AG04450 (cell line): ENCODE measurements around the gene NHLRC2. TPM values are rescaled to one million over a fixed set of nuclear protein-coding genes. Genes with fewer than 3 reads are reported as not detected.

ENCODE experiments used
- CTCF ChIA-PET: fragments of 300-600, 350-600 bp; formaldehyde crosslinking; extraction: SDS; loops from one replicate; lab custom pipeline; 2022; ENCODE audit warnings: antibody characterized with exemption, inconsistent platforms; lab: Charles Lee
- POLR2A ChIA-PET: fragments of 350-600 bp; formaldehyde crosslinking; extraction: SDS; loops from one replicate; lab custom pipeline; 2021; ENCODE audit warnings: antibody characterized with exemption, inconsistent platforms; lab: Yijun Ruan, JAX
- DNase-seq: peaks from one replicate; pipeline ENCODE4 v3.0.0-alpha.2; 2011; ENCODE audit warnings: low read depth, low spot score
- H3K27ac ChIP-seq: one replicate; pipeline ENCODE4 v1.5.1; 2012; ENCODE audit warnings: low read depth, low read length, control low read depth
- H3K27me3 ChIP-seq: one replicate; pipeline ENCODE4 v1.6.0; 2012; ENCODE audit warnings: low read length; ENCODE audit not compliant: control insufficient read depth, insufficient read depth
- H3K4me3 ChIP-seq: 2 replicates; pipeline ENCODE4 v1.5.1; 2011; ENCODE audit warnings: mild to moderate bottlenecking, low read depth, low read length, control low read depth
- H3K9me3 ChIP-seq: 2 replicates; pipeline ENCODE4 v1.5.1; 2012; ENCODE audit warnings: low read length; ENCODE audit not compliant: control insufficient read depth, insufficient read depth
- CTCF ChIP-seq: IDR thresholded peaks from 2 replicates; pipeline ENCODE4 v1.5.1; 2011; ENCODE audit warnings: low read depth, low read length, control low read depth, inconsistent platforms
- polyA plus RNA-seq: library from polyadenylated mRNA; depleted of rRNA; stranded (reverse); fragments of >200 nt; gene quantifications from 2 replicates; pipeline ENCODE4 v1.2.3, GENCODE V29; 2011

NHLRC2 gene
- polyA plus RNA-seq, 1 experiment, result 7.6 TPM

- POLR2A ChIA-PET, result no interaction called here
- no peak for DNase-seq
- no peak for TF ChIP-seq CTCF
- Histone ChIP-seq H3K27me3 (no peaks in the 10 kb centered on the region), H3K9me3 (no peaks in the 10 kb centered on the region), H3K27ac (no peak overlapping the region), H3K4me3 (no peak overlapping the region)
- CTCF ChIA-PET, result interaction anchor here (0.5 kb wide), 1 partner anchor 18 kb away, joined by 3 read pairs; no protein-coding TSS in a partner anchor
These were observed 27.8 kb downstream of the NHLRC2 start for GRCh38 chr10:113882240-113882639.

- H3K9me3 ChIP-seq, result no peaks in the 10 kb centered on the region
- no peaks in the 10 kb centered on the region for H3K27me3 ChIP-seq
- ChIA-PET POLR2A (no interaction called here), CTCF (no interaction called here)
- H3K4me3 ChIP-seq, result no peak overlapping the region
- no peak for TF ChIP-seq CTCF
- no peak overlapping the region for H3K27ac ChIP-seq
- DNase-seq, result no peak
These were observed 35.5 kb downstream of the NHLRC2 start for GRCh38 chr10:113889911-113890310.

GRCh38 chr10:113890769-113891168 is 36.3 kb downstream of the NHLRC2 start:
- Histone ChIP-seq H3K27ac (no peak overlapping the region), H3K27me3 (no peaks in the 10 kb centered on the region), H3K9me3 (no peaks in the 10 kb centered on the region), H3K4me3 (no peak overlapping the region)
- no peak for DNase-seq
- no peak for TF ChIP-seq CTCF
- ChIA-PET CTCF (no interaction called here), POLR2A (no interaction called here)

- ChIA-PET POLR2A (no interaction called here), CTCF (interaction anchor here (0.6 kb wide), 1 partner anchor 13 kb away, joined by 8 read pairs; no protein-coding TSS in a partner anchor)
- Histone ChIP-seq H3K27ac (no peak overlapping the region), H3K4me3 (no peak overlapping the region), H3K9me3 (no peaks in the 10 kb centered on the region), H3K27me3 (no peaks in the 10 kb centered on the region)
- no peak for DNase-seq
- no peak for TF ChIP-seq CTCF
These were observed 37.0 kb downstream of the NHLRC2 start for GRCh38 chr10:113891476-113891875.

- DNase-seq, result no peak
- no peak for TF ChIP-seq CTCF
- POLR2A ChIA-PET, result no interaction called here
- no peaks in the 10 kb centered on the region for H3K9me3 ChIP-seq
- no peaks in the 10 kb centered on the region for H3K27me3 ChIP-seq
- no peak overlapping the region for H3K27ac ChIP-seq
- CTCF ChIA-PET, result no interaction called here
- H3K4me3 ChIP-seq, result no peak overlapping the region
These were observed 39.1 kb downstream of the NHLRC2 start for GRCh38 chr10:113893570-113893969.
